Spleen (tissue), 11 donors: ENCODE measurements around the gene SSU72. TPM values are rescaled to one million over a fixed set of nuclear protein-coding genes. Genes with fewer than 3 reads are reported as not detected.
A peak's percentile ranks its signal among the peaks of the same experiment; 100 is the strongest.

Source experiments
- DNase-seq: peaks from one replicate; pipeline ENCODE4 v3.0.0-alpha.2; 2020
- H3K27ac ChIP-seq, 8 donors: fragments of 200-600 bp; sonication (generic) in 7 of 8; 1 replicate in 4 of 8; 2 replicates in 4 of 8; pipeline versions ENCODE4 v1.5.0 to v1.8.0; 2016 to 2021; ENCODE audit warnings: inconsistent platforms in 4 of 8, mild to moderate bottlenecking in 4 of 8, moderate library complexity in 1 of 8
- H3K27me3 ChIP-seq, 7 donors: fragments of 200-600 bp; sonication (generic) in 6 of 7; replicated peaks in 1 of 7; 1 replicate in 4 of 7; 2 replicates in 3 of 7; pipeline versions ENCODE4 v1.5.0 to v1.8.0; 2016 to 2021; ENCODE audit warnings: inconsistent platforms in 3 of 7, mild to moderate bottlenecking in 1 of 7
- H3K36me3 ChIP-seq, 6 donors: fragments of 200-600 bp; sonication (generic) in 5 of 6; 1 replicate in 4 of 6; 2 replicates in 2 of 6; pipeline versions ENCODE4 v1.5.0 to v1.8.0; 2016 to 2021; ENCODE audit warnings: inconsistent platforms in 2 of 6
- H3K4me1 ChIP-seq, 6 donors: fragments of 200-600 bp; sonication (generic) in 5 of 6; 1 replicate in 3 of 6; 2 replicates in 3 of 6; pipeline versions ENCODE4 v1.5.0 to v1.8.0; 2016 to 2021; ENCODE audit warnings: inconsistent platforms in 3 of 6
- H3K4me3 ChIP-seq, 8 donors: fragments of 200-600 bp; sonication (generic) in 7 of 8; 1 replicate in 4 of 8; 2 replicates in 4 of 8; pipeline versions ENCODE4 v1.5.0 to v1.8.0; 2016 to 2021; ENCODE audit warnings: inconsistent platforms in 4 of 8, mild to moderate bottlenecking in 4 of 8, moderate library complexity in 2 of 8
- H3K9me3 ChIP-seq, 8 donors: fragments of 200-600 bp; sonication (generic) in 7 of 8; 1 replicate in 4 of 8; 2 replicates in 4 of 8; pipeline versions ENCODE4 v1.5.0 to v1.8.0; 2016 to 2021; ENCODE audit warnings: inconsistent platforms in 4 of 8
- CTCF ChIP-seq, 11 experiments: fragments of 200-600 bp in 7 of 11; fragments of 450-650 bp in 4 of 11; sonication (generic) in 4 of 11; IDR thresholded peaks in 8 of 11; conservative IDR thresholded peaks in 3 of 11; 1 replicate in 7 of 11; 2 replicates in 4 of 11; pipeline versions ENCODE4 v1.4.0 to v1.8.0; 2016 to 2021; ENCODE audit warnings: antibody characterized with exemption in 11 of 11, inconsistent platforms in 4 of 11, mild to moderate bottlenecking in 1 of 11
- POLR2A ChIP-seq, 3 donors: fragments of 450-650 bp; IDR thresholded peaks; one replicate each; pipeline ENCODE4 v1.5.1; 2017; ENCODE audit warnings: antibody characterized with exemption in 3 of 3, mild to moderate bottlenecking in 1 of 3
- POLR2AphosphoS5 ChIP-seq, 3 donors: sonication (generic); formaldehyde crosslinking; IDR thresholded peaks; one replicate each; pipeline ENCODE4 v1.5.1; 2017; ENCODE audit warnings: antibody characterized with exemption in 3 of 3
- WGBS, 5 donors: extraction: QIAGEN DNeasy Blood & Tissue Kit in 3 of 5; methylation state at CpG; one replicate each; pipeline versions ENCODE4 v1.1.5 to v1.1.7; 2013 to 2018; 5-methylcytosine and 5-hydroxymethylcytosine counted together
- intact Hi-C: fragments of 100-400 bp; cut with DNase I; formaldehyde crosslinking; loops from one replicate; pipeline ENCODE4 v1.15.0; 2023; ENCODE audit warnings: low total_unique reads
- polyA plus RNA-seq, 3 donors: library from polyadenylated mRNA; stranded (reverse); fragments of 200-250 nt; gene quantifications; one replicate each; pipeline ENCODE4 v1.2.1, GENCODE V29; 2013
- total RNA-seq, 7 donors: library from RNA; depleted of rRNA in 3 of 7; stranded (reverse); fragments of >200 nt in 3 of 7; fragmentation: NEBNext Ultra II Directional in 4 of 7; extraction: Animal tissue kit (Norgen Biotek cat#: 25700) in 4 of 7; gene quantifications; one replicate each; pipeline versions ENCODE4 v1.1.0 to v1.2.1, GENCODE V29; 2016 to 2021
- donor health status: healthy with polysubstance abuse.
- donor health status: DM: no; HTN: no; CAD: no; lungs with moderate emphysema.
- donor health status: DM: no; HTN: no; CAD: no.
- donor health status: Bipolar disorder and iron deficiency.
- donor health status: healthy.
- donor health status: DM: no; HTN: no; CAD: no.
- donor health status: DM: yes; HTN: yes; CAD: no.

Gene SSU72
- total and polyA plus RNA-seq, 10 donors = 86.7 to 168 (median 107) TPM

GRCh38 chr1:1553821-1554494 lies 20.7 kb downstream of the SSU72 start:
- no peak for DNase-seq
- peak in 2 of 3 donors; percentile 12 to 18 for TF ChIP-seq POLR2AphosphoS5 (IDR thresholded peaks at IDR 0.05)
- TF ChIP-seq CTCF (IDR thresholded peaks at IDR 0.05 in 8 of 11, conservative IDR thresholded peaks at IDR 0.05 in 3 of 11) = no peak
- no peaks in the 10 kb centered on the region for H3K27me3 ChIP-seq
- H3K4me3 ChIP-seq = no peak overlapping the region
- H3K4me1 ChIP-seq = peaks cover 0 to 30% (median 3%) of the 10 kb centered on the region in 6 donors
- H3K36me3 ChIP-seq = peaks cover 0 to 39% (median 0%) of the 10 kb centered on the region in 6 donors
- intact Hi-C loops = no loop called here
- H3K9me3 ChIP-seq = no peaks in the 10 kb centered on the region
- 85 to 91% (median 88%) methylated on average over 29 to 35 of the region's 35 CpGs for WGBS, 5 donors
- no peak overlapping the region for H3K27ac ChIP-seq

GRCh38 chr1:1552263-1552639 lies 22.4 kb downstream of the SSU72 start:
- no peak for DNase-seq
- no peaks in the 10 kb centered on the region for H3K27me3 ChIP-seq
- peak in 1 of 3 donors; percentile 53 for TF ChIP-seq POLR2AphosphoS5 (IDR thresholded peaks at IDR 0.05)
- no peak for TF ChIP-seq CTCF (IDR thresholded peaks at IDR 0.05 in 8 of 11, conservative IDR thresholded peaks at IDR 0.05 in 3 of 11)
- no peak overlapping the region for H3K27ac ChIP-seq
- H3K9me3 ChIP-seq = no peaks in the 10 kb centered on the region
- H3K36me3 ChIP-seq = peaks cover 0 to 56% (median 0%) of the 10 kb centered on the region in 6 donors
- H3K4me1 ChIP-seq = peaks cover 0 to 25% (median 3%) of the 10 kb centered on the region in 6 donors
- 83 to 94% (median 88%) methylated on average over 10 of the region's 10 CpGs for WGBS, 5 donors
- no peak overlapping the region for H3K4me3 ChIP-seq
- intact Hi-C loops = no loop called here

- no peak overlapping the region for H3K4me3 ChIP-seq
- no peak for DNase-seq
- TF ChIP-seq POLR2A (IDR thresholded peaks at IDR 0.05) = no peak
- TF ChIP-seq POLR2AphosphoS5 (IDR thresholded peaks at IDR 0.05) = peak; percentile 22 to 68 (median 44)
- no peak for TF ChIP-seq CTCF (IDR thresholded peaks at IDR 0.05 in 8 of 11, conservative IDR thresholded peaks at IDR 0.05 in 3 of 11)
- H3K27ac ChIP-seq = no peak overlapping the region
- peaks cover 0 to 57% (median 0%) of the 10 kb centered on the region in 6 donors for H3K36me3 ChIP-seq
- intact Hi-C loops = no loop called here
- no peaks in the 10 kb centered on the region for H3K27me3 ChIP-seq
- peaks cover 0 to 25% (median 3%) of the 10 kb centered on the region in 6 donors for H3K4me1 ChIP-seq
- H3K9me3 ChIP-seq = no peaks in the 10 kb centered on the region
- 88 to 93% (median 91%) methylated on average over 30 to 33 of the region's 33 CpGs for WGBS, 5 donors
Observed at GRCh38 chr1:1551524-1552262, 23.0 kb downstream of the SSU72 start.
